8988T (cell line): Measurements from ENCODE around the gene ARHGEF5.
"Not testable (repeated sequence)": the region's sequence is repeated elsewhere in the genome, so short reads cannot be mapped to it uniquely, and the experiment has no call there.

Experiments
- DNase-seq: peaks from one replicate; pipeline ENCODE4 v3.0.0; 2011

ARHGEF5 gene

GRCh38 chr7:144384555-144385245 is 29.5 kb downstream of the ARHGEF5 start:
- DNase-seq, result no peak

GRCh38 chr7:144386741-144387140 is 31.5 kb downstream of the ARHGEF5 start:
- no peak for DNase-seq

GRCh38 chr7:144388950-144389349 is 33.7 kb downstream of the ARHGEF5 start:
- DNase-seq, result no peak

- DNase-seq, result no peak
Measured at GRCh38 chr7:144390481-144390880, 35.3 kb downstream of the ARHGEF5 start.

- DNase-seq, result no peak
Measured at GRCh38 chr7:144391014-144391413, 35.8 kb downstream of the ARHGEF5 start.

GRCh38 chr7:144391823-144392255 is 36.6 kb downstream of the ARHGEF5 start:
- DNase-seq, result no peak

GRCh38 chr7:144397086-144397485 is 41.9 kb downstream of the ARHGEF5 start:
- DNase-seq, result no peak

GRCh38 chr7:144398291-144398690 is 43.1 kb downstream of the ARHGEF5 start:
- DNase-seq, result no peak

GRCh38 chr7:144398911-144399310 is 43.7 kb downstream of the ARHGEF5 start:
- no peak for DNase-seq

- DNase-seq, result no peak
Measured at GRCh38 chr7:144399946-144400345, 44.7 kb downstream of the ARHGEF5 start.

GRCh38 chr7:144401490-144401889 is 46.3 kb downstream of the ARHGEF5 start:
- no peak for DNase-seq

GRCh38 chr7:144403102-144403501 is 47.9 kb downstream of the ARHGEF5 start:
- no peak for DNase-seq

- DNase-seq, result no peak
Measured at GRCh38 chr7:144403649-144404061, 48.5 kb downstream of the ARHGEF5 start, which contains the start of gene NOBOX. TSS of gene NOBOX (minus strand) at chr7:144403693.

GRCh38 chr7:144404946-144405345 is 49.7 kb downstream of the ARHGEF5 start:
- no peak for DNase-seq

GRCh38 chr7:144407266-144407931 is 52.2 kb downstream of the ARHGEF5 start:
- no peak for DNase-seq

GRCh38 chr7:144408121-144408520 is 52.9 kb downstream of the ARHGEF5 start:
- DNase-seq, result no peak

GRCh38 chr7:144410441-144410840 is 55.2 kb downstream of the ARHGEF5 start:
- DNase-seq, result no peak

GRCh38 chr7:144414815-144415214 is 59.6 kb downstream of the ARHGEF5 start:
- no peak for DNase-seq

- no peak for DNase-seq
Measured at GRCh38 chr7:144415858-144416257, 60.7 kb downstream of the ARHGEF5 start.

GRCh38 chr7:144416341-144416740 is 61.1 kb downstream of the ARHGEF5 start:
- no peak for DNase-seq

- not testable (repeated sequence) for DNase-seq
Measured at GRCh38 chr7:144418931-144419330, 63.7 kb downstream of the ARHGEF5 start.

GRCh38 chr7:144427539-144427938 is 72.3 kb downstream of the ARHGEF5 start:
- not testable (repeated sequence) for DNase-seq

- no peak for DNase-seq
Measured at GRCh38 chr7:144428431-144428830, 73.2 kb downstream of the ARHGEF5 start.
